HL-60/S4 treated with phorbol 12-myristate 13-acetate at 8.2 ng/mL for 4 days and 3 days (cell line): Measurements from ENCODE around the gene CTNNBIP1.
"Not testable (repeated sequence)": the region's sequence is repeated elsewhere in the genome, so short reads cannot be mapped to it uniquely, and the experiment has no call there.

Experiments used
- in situ Hi-C: fragments of 300-500 bp; cut with MboI; formaldehyde crosslinking; loops from 2 replicates; pipeline ENCODE4 v1.15.0; 2022; ENCODE audit warnings: low sequenced_read_pairs

The CTNNBIP1 gene

DNA sequence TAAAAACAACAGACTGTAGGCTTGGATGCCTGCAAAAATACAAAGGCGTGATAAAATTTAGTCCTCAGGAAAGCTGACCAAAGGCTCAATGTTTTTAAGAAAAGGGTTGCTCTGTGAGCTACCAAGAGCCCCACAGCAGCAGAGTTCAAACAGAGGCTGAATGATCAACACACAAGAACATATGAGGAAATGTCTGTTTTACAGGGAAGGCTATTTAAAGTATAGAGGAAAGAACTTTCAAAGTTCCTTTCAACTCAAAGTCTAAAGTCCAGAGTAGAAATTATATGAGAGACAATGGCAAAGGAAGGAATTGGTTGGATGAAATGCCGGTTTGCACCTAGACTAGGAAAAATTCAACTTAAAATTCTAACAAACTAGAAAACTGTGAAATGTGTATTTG lies 94.9 kb downstream of the CTNNBIP1 start:
- in situ Hi-C loops: no loop called here

- in situ Hi-C loops: no loop called here
These were observed 95.5 kb downstream of the CTNNBIP1 start for GRCh38 chr1:9814619-9815018.

- in situ Hi-C loops: no loop called here
These were observed 98.7 kb downstream of the CTNNBIP1 start for GRCh38 chr1:9811239-9811966.

GRCh38 chr1:9809100-9809510 lies 101.0 kb downstream of the CTNNBIP1 start:
- in situ Hi-C loops: no loop called here

DNA sequence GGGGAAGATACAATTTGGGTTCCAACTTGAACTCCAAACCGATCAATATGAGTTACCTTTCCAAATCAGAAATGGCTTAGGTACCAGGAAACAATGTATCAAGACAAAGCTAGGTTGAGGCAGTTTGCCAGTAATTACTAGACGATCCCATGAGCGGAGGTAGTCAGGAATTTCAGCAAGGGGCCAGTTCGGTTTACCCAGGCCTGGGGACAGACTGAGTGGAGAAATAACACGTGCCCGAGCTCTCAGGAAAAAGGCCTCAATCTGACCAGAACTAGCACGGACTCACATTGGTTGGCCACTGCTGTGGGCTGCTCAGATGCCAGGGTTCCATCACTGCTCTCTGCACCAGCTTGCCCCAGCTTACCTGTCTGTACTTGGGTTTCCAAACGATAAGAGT lies 101.6 kb downstream of the CTNNBIP1 start:
- in situ Hi-C loops: no loop called here

DNA sequence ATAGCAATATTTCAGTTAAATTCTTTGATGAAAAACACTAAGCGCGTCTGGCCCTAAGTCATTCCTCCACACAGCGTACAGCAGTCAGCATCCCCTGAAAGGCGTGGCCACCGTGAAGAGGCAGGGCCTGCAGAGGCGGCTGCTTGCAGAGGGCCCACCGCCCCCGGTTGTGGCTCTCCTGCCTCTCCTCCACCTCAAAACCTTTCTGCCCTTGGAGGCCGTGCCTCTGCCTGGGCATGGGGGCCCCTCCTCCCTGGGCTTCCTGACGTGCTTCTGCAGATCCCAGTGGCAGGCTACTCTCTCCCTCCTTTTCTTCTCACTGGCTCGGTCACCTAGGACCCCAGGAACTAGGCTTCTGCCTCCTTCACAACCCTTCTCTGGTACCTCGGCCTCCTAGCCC lies 102.5 kb downstream of the CTNNBIP1 start:
- in situ Hi-C loops: no loop called here

DNA sequence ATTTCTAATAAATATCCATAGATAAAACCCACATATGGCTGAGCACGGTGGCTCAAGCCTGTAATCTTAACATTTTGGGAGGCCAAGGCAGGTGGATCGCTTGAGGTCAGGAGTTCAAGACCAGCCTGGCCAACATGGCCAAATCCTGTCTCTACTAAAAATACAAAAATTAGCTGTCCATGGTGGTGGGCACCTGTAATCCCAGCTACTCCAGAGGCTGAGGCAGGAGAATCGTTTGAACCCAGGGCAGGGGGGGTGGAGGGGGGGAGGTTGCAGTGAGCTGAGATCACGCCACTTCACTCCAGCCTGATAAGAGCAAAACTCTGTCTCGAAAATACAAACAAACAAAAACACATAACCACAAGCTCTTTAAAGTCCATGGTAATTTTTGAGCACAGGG lies 104.1 kb downstream of the CTNNBIP1 start:
- in situ Hi-C loops: not testable (repeated sequence)

DNA sequence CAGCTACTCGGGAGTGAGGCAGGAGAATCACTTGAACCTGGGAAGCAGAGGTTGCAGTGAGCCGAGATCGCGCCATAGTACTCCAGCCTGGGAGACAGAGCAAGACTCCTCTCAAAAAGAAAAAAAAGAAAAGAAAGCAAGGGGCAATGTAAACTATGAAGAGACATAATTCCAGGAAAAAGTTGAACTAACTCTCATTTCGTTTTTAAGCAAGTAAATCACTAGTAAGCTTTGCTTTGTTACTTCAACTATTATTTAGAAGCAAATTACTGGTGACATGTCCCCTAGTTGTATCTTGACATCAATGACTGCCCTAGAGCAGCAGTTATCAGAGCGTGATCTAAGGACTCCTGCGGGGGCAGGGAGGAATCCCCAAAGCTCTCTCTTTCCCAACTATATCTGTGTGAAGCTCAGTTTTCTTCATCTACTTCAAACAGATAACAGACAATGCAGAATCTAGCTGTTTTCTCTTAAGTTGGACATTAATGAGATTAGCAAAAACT lies 105.0 kb downstream of the CTNNBIP1 start:
- in situ Hi-C loops: no loop called here

- in situ Hi-C loops: not testable (repeated sequence)
These were observed 106.8 kb downstream of the CTNNBIP1 start for GRCh38 chr1:9803003-9803918.

- in situ Hi-C loops: no loop called here
These were observed 108.2 kb downstream of the CTNNBIP1 start for GRCh38 chr1:9801909-9802308.
